Keratinocyte (primary cell): ENCODE results near the gene S100A7A. TPM values are rescaled to one million over a fixed set of nuclear protein-coding genes. Genes with fewer than 3 reads are reported as not detected.
A peak's percentile ranks its signal among the peaks of the same experiment; 100 is the strongest.

Source experiments
- DNase-seq: peaks from one replicate; pipeline ENCODE4 v3.0.0-alpha.2; 2011; ENCODE audit warnings: low read depth, missing footprints, low spot score
- FAIRE-seq: peaks from 2 replicates; lab custom pipeline; 2011; peaks lifted over from hg19 to GRCh38; lab: Jason Lieb, UNC
- H2AFZ ChIP-seq: 2 replicates; pipeline ENCODE4 v1.6.0; 2012; ENCODE audit warnings: low read length, control low read depth, inconsistent platforms; ENCODE audit not compliant: control insufficient read depth
- H3K27ac ChIP-seq: 2 replicates; pipeline ENCODE4 v1.5.1; 2011; ENCODE audit warnings: low read length; ENCODE audit not compliant: control insufficient read depth, insufficient read depth
- H3K27me3 ChIP-seq: 3 replicates; pipeline ENCODE4 v1.6.0; 2011; ENCODE audit warnings: low read length; ENCODE audit not compliant: control insufficient read depth, insufficient read depth; ENCODE audit errors: extremely low read depth
- H3K36me3 ChIP-seq, 2 experiments: 2 replicates in 1 of 2; 3 replicates in 1 of 2; pipeline ENCODE4 v1.5.1; 2011; ENCODE audit warnings: low read length in 2 of 2, mild to moderate bottlenecking in 1 of 2; ENCODE audit not compliant: control insufficient read depth in 2 of 2, insufficient read depth in 2 of 2; ENCODE audit errors: extremely low read depth in 1 of 2
- H3K4me1 ChIP-seq: 3 replicates; pipeline ENCODE4 v1.5.1; 2011; ENCODE audit warnings: low read length; ENCODE audit not compliant: control insufficient read depth, insufficient read depth; ENCODE audit errors: extremely low read depth
- H3K4me2 ChIP-seq: 3 replicates; pipeline ENCODE4 v1.6.0; 2011; ENCODE audit warnings: low read depth, low read length; ENCODE audit not compliant: control insufficient read depth, insufficient read depth; ENCODE audit errors: extremely low read depth
- H3K4me3 ChIP-seq, 3 experiments: fragments of 200-600 bp in 1 of 3; sonication (generic) in 1 of 3; 2 replicates in 2 of 3; 3 replicates in 1 of 3; pipeline ENCODE4 v1.5.1; 2011 to 2016; ENCODE audit warnings: low read length in 3 of 3, mild to moderate bottlenecking in 3 of 3, control low read depth in 2 of 3, inconsistent platforms in 1 of 3, low read depth in 1 of 3, mixed read lengths in 1 of 3, mixed run types in 1 of 3, moderate library complexity in 1 of 3; ENCODE audit not compliant: control insufficient read depth in 2 of 3, insufficient read depth in 2 of 3; ENCODE audit errors: extremely low read depth in 1 of 3
- H3K79me2 ChIP-seq: 2 replicates; pipeline ENCODE4 v1.6.0; 2012; ENCODE audit warnings: low read length; ENCODE audit not compliant: control insufficient read depth, insufficient read depth
- H3K9ac ChIP-seq: 3 replicates; pipeline ENCODE4 v1.6.0; 2011; ENCODE audit warnings: low read length; ENCODE audit not compliant: control insufficient read depth, insufficient read depth; ENCODE audit errors: extremely low read depth
- H3K9me1 ChIP-seq: 3 replicates; pipeline ENCODE4 v1.6.0; 2011; ENCODE audit warnings: low read length; ENCODE audit not compliant: control insufficient read depth, insufficient read depth; ENCODE audit errors: extremely low read depth
- H3K9me3 ChIP-seq: 2 replicates; pipeline ENCODE4 v1.5.1; 2012; ENCODE audit warnings: low read depth, low read length; ENCODE audit not compliant: control insufficient read depth
- H4K20me1 ChIP-seq: 3 replicates; pipeline ENCODE4 v1.6.0; 2011; ENCODE audit warnings: low read length; ENCODE audit not compliant: control insufficient read depth, insufficient read depth; ENCODE audit errors: extremely low read depth
- CTCF ChIP-seq, 3 experiments: IDR thresholded peaks in 1 of 3; conservative IDR thresholded peaks in 1 of 3; optimal IDR thresholded peaks in 1 of 3; 2 replicates in 2 of 3; 3 replicates in 1 of 3; pipeline versions ENCODE3 to v1.5.1; 2011; ENCODE audit warnings: low read length in 3 of 3, mild to moderate bottlenecking in 3 of 3, moderate library complexity in 2 of 3, control low read depth in 1 of 3, inconsistent platforms in 1 of 3; ENCODE audit not compliant: insufficient read depth in 2 of 3; ENCODE audit errors: extremely low read depth in 1 of 3
- EZH2 ChIP-seq: IDR thresholded peaks from one replicate; pipeline ENCODE4 v1.6.1; 2012; ENCODE audit warnings: inconsistent platforms, mild to moderate bottlenecking, low read length, moderate library complexity
- dilution Hi-C: fragments of 300-500 bp; cut with MboI; formaldehyde crosslinking; loops from one replicate; pipeline ENCODE4 v1.7.0; 2020; ENCODE audit warnings: low sequenced_read_pairs; ENCODE audit not compliant: extremely low pct_ligation_motif_present
- polyA plus RNA-seq, 5 experiments: library from polyadenylated mRNA; depleted of rRNA in 3 of 5; stranded (reverse) in 3 of 5; stranded (forward) in 1 of 5; unstranded in 1 of 5; fragments of >200 nt; gene quantifications; 1 replicate in 1 of 5; 2 replicates in 3 of 5; 3 replicates in 1 of 5; pipeline versions ENCODE4 v1.2.1 to v1.2.3, GENCODE V29; 2011 to 2012; ENCODE audit warnings: missing spikeins in 2 of 5, low read depth in 1 of 5, low replicate concordance in 1 of 5

Gene S100A7A
- polyA plus RNA-seq, 1 donor (not counting 4 experiments of a cell fraction or from before 2014, with no cell fraction given) = not detected

DNA sequence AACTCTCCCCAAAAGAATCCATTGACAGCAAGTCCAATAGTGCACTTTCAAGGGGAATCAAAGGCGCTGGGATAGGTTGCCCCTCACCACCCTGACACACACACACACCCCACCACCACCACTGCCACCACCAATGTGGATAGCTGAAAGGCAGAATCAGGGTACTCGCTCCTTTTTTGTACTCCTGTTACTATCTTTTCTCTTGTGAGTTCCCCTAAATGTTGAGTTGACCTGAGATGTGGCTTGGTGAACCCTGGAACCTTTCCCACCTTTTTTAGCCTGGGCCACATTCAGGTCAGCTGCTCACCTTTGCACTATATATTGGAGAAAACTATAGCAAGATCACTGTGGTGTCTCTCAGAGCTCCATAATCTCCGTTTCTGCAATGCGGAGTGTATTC lies 29.3 kb upstream of the S100A7A start:
- H3K9ac ChIP-seq = no peak overlapping the region
- H3K79me2 ChIP-seq = no peaks in the 10 kb centered on the region
- no peak for DNase-seq
- no peak overlapping the region for H3K4me3 ChIP-seq
- no peak overlapping the region for H2AFZ ChIP-seq
- no peak for FAIRE-seq
- TF ChIP-seq EZH2 (no peak), CTCF (optimal IDR thresholded peaks at IDR 0.05 in 1 of 3, IDR thresholded peaks at IDR 0.05 in 1 of 3, conservative IDR thresholded peaks at IDR 0.05 in 1 of 3; ENCODE audit: extremely low read depth in 1 of 3, insufficient read depth in 2 of 3, low read length in 3 of 3) (no peak)
- H3K9me3 ChIP-seq = no peaks in the 10 kb centered on the region
- no peaks in the 10 kb centered on the region for H3K36me3 ChIP-seq
- no peaks in the 10 kb centered on the region for H4K20me1 ChIP-seq
- dilution Hi-C loops = no loop called here
- no peak overlapping the region for H3K4me2 ChIP-seq
- peaks cover 57% of the 10 kb centered on the region for H3K4me1 ChIP-seq
- H3K27ac ChIP-seq = peak overlapping the region; percentile 42
- no peaks in the 10 kb centered on the region for H3K27me3 ChIP-seq
- no peaks in the 10 kb centered on the region for H3K9me1 ChIP-seq

DNA sequence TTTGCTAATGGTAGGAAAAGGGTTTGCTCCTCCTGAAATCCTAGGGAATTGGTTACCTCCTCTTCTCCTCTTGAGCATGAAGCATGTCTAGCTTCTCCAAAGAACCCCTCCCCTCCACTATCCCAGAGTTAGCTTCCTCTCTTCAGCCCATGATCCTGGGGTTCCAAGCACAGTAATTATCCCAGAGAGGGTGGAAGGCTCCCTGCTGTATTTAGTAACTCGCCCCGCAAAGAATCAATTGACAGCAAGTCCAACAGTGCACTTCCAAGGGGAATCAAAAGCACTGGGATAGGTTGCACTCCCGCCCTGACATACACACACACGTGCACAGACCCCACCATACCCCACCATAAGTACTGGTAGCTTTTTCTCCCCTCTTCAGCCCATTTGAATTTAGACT lies 28.5 kb upstream of the S100A7A start:
- Histone ChIP-seq H3K4me3 (no peak overlapping the region), H3K9ac (no peak overlapping the region), H3K9me1 (no peaks in the 10 kb centered on the region), H3K36me3 (no peaks in the 10 kb centered on the region), H3K27ac (no peak overlapping the region), H3K4me1 (peaks cover 57% of the 10 kb centered on the region), H3K4me2 (no peak overlapping the region), H3K9me3 (no peaks in the 10 kb centered on the region), H3K79me2 (no peaks in the 10 kb centered on the region), H4K20me1 (no peaks in the 10 kb centered on the region), H2AFZ (no peak overlapping the region), H3K27me3 (no peaks in the 10 kb centered on the region)
- no peak for TF ChIP-seq CTCF (optimal IDR thresholded peaks at IDR 0.05 in 1 of 3, IDR thresholded peaks at IDR 0.05 in 1 of 3, conservative IDR thresholded peaks at IDR 0.05 in 1 of 3; ENCODE audit: extremely low read depth in 1 of 3, insufficient read depth in 2 of 3, low read length in 3 of 3)
- dilution Hi-C loops = no loop called here
- DNase-seq = no peak
- FAIRE-seq = peak; percentile 26
